Measurements from ENCODE around the gene SHROOM4.

SHROOM4 gene

GRCh38 chrX:50723006-50723405, 91.0 kb downstream of the SHROOM4 start:
- Histone ChIP-seq H2BK15ac (ENCODE audit: low read depth, poor library complexity, severe bottlenecking) (no peak overlapping the region), H4K91ac (ENCODE audit: low read length) (no peak overlapping the region), H3K4ac (ENCODE audit: low read depth in 1 of 2, low read length in 2 of 2) (no peak overlapping the region), H3K4me3 (ENCODE audit: insufficient read depth in 1 of 2, low read depth in 1 of 2, low read length in 2 of 2) (no peak overlapping the region), H3K4me1 (ENCODE audit: control insufficient read depth, insufficient read depth, low read depth, low read length) (peaks cover 3% of the 10 kb centered on the region), H2AFZ (ENCODE audit: low read depth, low read length) (no peak overlapping the region), H3K14ac (ENCODE audit: low read length in 2 of 2) (no peak overlapping the region), H3K79me1 (replicated peaks; ENCODE audit: low read length, poor library complexity, severe bottlenecking) (no peaks in the 10 kb centered on the region), H3K9ac (ENCODE audit: low read length) (no peak overlapping the region), H2BK5ac (ENCODE audit: low read depth, low read length, poor library complexity, severe bottlenecking) (no peak overlapping the region), H3K27ac (ENCODE audit: low read length, poor library complexity, severe bottlenecking) (no peak overlapping the region), H2BK12ac (ENCODE audit: low read length in 2 of 2) (no peak overlapping the region), H3K23ac (ENCODE audit: low read length in 2 of 2) (no peak overlapping the region), H2BK120ac (ENCODE audit: low read depth, low read length) (no peak overlapping the region), H3K27me3 (ENCODE audit: control insufficient read depth in 1 of 2, insufficient read depth in 1 of 2, low read length in 2 of 2) (peaks cover 0 to 11% of the 10 kb centered on the region in 2 experiments), H3K18ac (ENCODE audit: low read depth in 1 of 2, low read length in 2 of 2) (no peak overlapping the region), H4K8ac (ENCODE audit: low read length) (no peak overlapping the region), H2AK5ac (ENCODE audit: low read length, severe bottlenecking) (no peak overlapping the region), H3K9me3 (ENCODE audit: control insufficient read depth, low read length) (no peaks in the 10 kb centered on the region), H3K36me3 (ENCODE audit: control insufficient read depth in 1 of 2, insufficient read depth in 2 of 2, low read depth in 1 of 2, low read length in 2 of 2) (no peaks in the 10 kb centered on the region), H3K4me2 (ENCODE audit: low read length, poor library complexity, severe bottlenecking) (no peak overlapping the region)
- WGBS: 29% methylated on average over 1 of the region's 1 CpG
- DNase-seq: no peak

- Histone ChIP-seq H3K27me3 (ENCODE audit: control insufficient read depth in 1 of 2, insufficient read depth in 1 of 2, low read length in 2 of 2) (peaks cover 0 to 11% of the 10 kb centered on the region in 2 experiments), H3K23ac (ENCODE audit: low read length in 2 of 2) (no peak overlapping the region), H4K91ac (ENCODE audit: low read length) (peak overlapping the region; percentile 50), H4K8ac (ENCODE audit: low read length) (no peak overlapping the region), H3K9me3 (ENCODE audit: control insufficient read depth, low read length) (no peaks in the 10 kb centered on the region), H2BK15ac (ENCODE audit: low read depth, poor library complexity, severe bottlenecking) (no peak overlapping the region), H3K4me2 (ENCODE audit: low read length, poor library complexity, severe bottlenecking) (peak overlapping the region; percentile 9), H3K4me1 (ENCODE audit: control insufficient read depth, insufficient read depth, low read depth, low read length) (peaks cover 3% of the 10 kb centered on the region), H2AFZ (ENCODE audit: low read depth, low read length) (no peak overlapping the region), H2BK120ac (ENCODE audit: low read depth, low read length) (no peak overlapping the region), H3K27ac (ENCODE audit: low read length, poor library complexity, severe bottlenecking) (peak overlapping the region; percentile 69), H3K14ac (ENCODE audit: low read length in 2 of 2) (no peak overlapping the region), H3K36me3 (ENCODE audit: control insufficient read depth in 1 of 2, insufficient read depth in 2 of 2, low read depth in 1 of 2, low read length in 2 of 2) (no peaks in the 10 kb centered on the region), H2BK5ac (ENCODE audit: low read depth, low read length, poor library complexity, severe bottlenecking) (peak overlapping the region; percentile 57), H3K9ac (ENCODE audit: low read length) (no peak overlapping the region), H3K18ac (ENCODE audit: low read depth in 1 of 2, low read length in 2 of 2) (peak overlapping the region; percentile 12 to 33), H3K4ac (ENCODE audit: low read depth in 1 of 2, low read length in 2 of 2) (no peak overlapping the region), H2BK12ac (ENCODE audit: low read length in 2 of 2) (no peak overlapping the region), H2AK5ac (ENCODE audit: low read length, severe bottlenecking) (peak overlapping the region; percentile 51), H3K4me3 (ENCODE audit: insufficient read depth in 1 of 2, low read depth in 1 of 2, low read length in 2 of 2) (no peak overlapping the region), H3K79me1 (replicated peaks; ENCODE audit: low read length, poor library complexity, severe bottlenecking) (no peaks in the 10 kb centered on the region)
- 100% methylated on average over 1 of the region's 1 CpG for whole genome bisulfite sequencing
- DNase-seq: no peak
Measured at GRCh38 chrX:50721764-50722521, 92.1 kb downstream of the SHROOM4 start.

DNA sequence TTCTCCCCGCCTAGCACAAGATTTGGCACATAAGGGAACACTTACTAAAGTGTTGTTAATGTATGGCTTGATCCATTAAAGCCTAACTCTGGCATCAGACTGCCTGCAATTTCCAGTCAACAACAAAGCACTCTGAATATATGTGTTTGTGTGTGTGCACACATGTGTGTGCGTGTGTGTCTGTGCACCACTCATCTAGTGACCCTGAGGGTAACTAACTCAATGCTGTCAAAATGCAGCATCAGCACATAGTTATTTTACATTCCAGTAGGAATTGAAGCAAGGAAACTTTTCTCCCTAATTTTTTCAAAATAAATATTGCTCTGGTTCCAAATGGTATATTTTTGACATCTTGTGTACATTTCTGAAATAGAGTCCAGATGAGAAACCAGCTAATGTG, 94.4 kb downstream of the SHROOM4 start:
- Histone ChIP-seq H3K14ac (ENCODE audit: low read length in 2 of 2) (no peak overlapping the region), H2BK12ac (ENCODE audit: low read length in 2 of 2) (no peak overlapping the region), H3K9ac (ENCODE audit: low read length) (no peak overlapping the region), H3K79me1 (replicated peaks; ENCODE audit: low read length, poor library complexity, severe bottlenecking) (no peaks in the 10 kb centered on the region), H2BK5ac (ENCODE audit: low read depth, low read length, poor library complexity, severe bottlenecking) (no peak overlapping the region), H2AK5ac (ENCODE audit: low read length, severe bottlenecking) (no peak overlapping the region), H4K8ac (ENCODE audit: low read length) (no peak overlapping the region), H2AFZ (ENCODE audit: low read depth, low read length) (no peak overlapping the region), H2BK120ac (ENCODE audit: low read depth, low read length) (no peak overlapping the region), H3K23ac (ENCODE audit: low read length in 2 of 2) (no peak overlapping the region), H3K4ac (ENCODE audit: low read depth in 1 of 2, low read length in 2 of 2) (no peak overlapping the region), H3K36me3 (ENCODE audit: control insufficient read depth in 1 of 2, insufficient read depth in 2 of 2, low read depth in 1 of 2, low read length in 2 of 2) (no peaks in the 10 kb centered on the region), H3K27ac (ENCODE audit: low read length, poor library complexity, severe bottlenecking) (no peak overlapping the region), H4K91ac (ENCODE audit: low read length) (no peak overlapping the region), H2BK15ac (ENCODE audit: low read depth, poor library complexity, severe bottlenecking) (no peak overlapping the region), H3K4me2 (ENCODE audit: low read length, poor library complexity, severe bottlenecking) (no peak overlapping the region), H3K4me3 (ENCODE audit: insufficient read depth in 1 of 2, low read depth in 1 of 2, low read length in 2 of 2) (no peak overlapping the region), H3K4me1 (ENCODE audit: control insufficient read depth, insufficient read depth, low read depth, low read length) (peaks cover 2% of the 10 kb centered on the region), H3K18ac (ENCODE audit: low read depth in 1 of 2, low read length in 2 of 2) (no peak overlapping the region), H3K27me3 (ENCODE audit: control insufficient read depth in 1 of 2, insufficient read depth in 1 of 2, low read length in 2 of 2) (peaks cover 0 to 15% of the 10 kb centered on the region in 2 experiments), H3K9me3 (ENCODE audit: control insufficient read depth, low read length) (no peaks in the 10 kb centered on the region)
- no peak for DNase-seq
- no CpG with 5 or more reads among the region's 2 CpGs for WGBS

DNA sequence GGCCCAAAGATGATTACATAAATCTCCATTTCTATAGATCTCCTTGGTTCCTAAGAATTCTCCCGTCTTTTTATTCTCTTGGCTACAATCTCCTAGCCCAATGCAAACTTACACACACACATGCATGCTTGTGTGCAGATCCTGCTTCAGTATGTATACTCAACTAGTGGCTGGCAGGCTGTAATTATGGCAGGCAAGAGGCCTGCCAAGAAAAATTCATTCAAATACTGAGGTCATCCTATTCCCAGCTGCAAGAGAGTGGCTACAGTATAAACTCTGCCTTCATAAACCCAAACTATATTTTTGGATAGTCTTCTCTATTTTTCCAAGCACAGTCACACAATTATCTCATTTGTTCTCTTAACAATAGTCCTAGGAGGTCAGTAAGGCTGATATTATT, 95.2 kb downstream of the SHROOM4 start:
- H2BK15ac ChIP-seq (ENCODE audit: low read depth, poor library complexity, severe bottlenecking): no peak overlapping the region
- H4K8ac ChIP-seq (ENCODE audit: low read length): no peak overlapping the region
- peaks cover 2% of the 10 kb centered on the region for H3K4me1 ChIP-seq (ENCODE audit: control insufficient read depth, insufficient read depth, low read depth, low read length)
- H3K23ac ChIP-seq (ENCODE audit: low read length in 2 of 2): no peak overlapping the region
- H2BK120ac ChIP-seq (ENCODE audit: low read depth, low read length): no peak overlapping the region
- no peaks in the 10 kb centered on the region for H3K36me3 ChIP-seq (ENCODE audit: control insufficient read depth in 1 of 2, insufficient read depth in 2 of 2, low read depth in 1 of 2, low read length in 2 of 2)
- no peak for DNase-seq
- H3K14ac ChIP-seq (ENCODE audit: low read length in 2 of 2): no peak overlapping the region
- no peak overlapping the region for H3K4ac ChIP-seq (ENCODE audit: low read depth in 1 of 2, low read length in 2 of 2)
- H2AK5ac ChIP-seq (ENCODE audit: low read length, severe bottlenecking): no peak overlapping the region
- no peak overlapping the region for H3K4me2 ChIP-seq (ENCODE audit: low read length, poor library complexity, severe bottlenecking)
- H3K79me1 ChIP-seq (replicated peaks; ENCODE audit: low read length, poor library complexity, severe bottlenecking): no peaks in the 10 kb centered on the region
- H3K27me3 ChIP-seq (ENCODE audit: control insufficient read depth in 1 of 2, insufficient read depth in 1 of 2, low read length in 2 of 2): peaks cover 0 to 16% of the 10 kb centered on the region in 2 experiments
- no peaks in the 10 kb centered on the region for H3K9me3 ChIP-seq (ENCODE audit: control insufficient read depth, low read length)
- H2BK5ac ChIP-seq (ENCODE audit: low read depth, low read length, poor library complexity, severe bottlenecking): no peak overlapping the region
- no peak overlapping the region for H3K27ac ChIP-seq (ENCODE audit: low read length, poor library complexity, severe bottlenecking)
- 100% methylated on average over 1 of the region's 1 CpG for WGBS
- no peak overlapping the region for H3K9ac ChIP-seq (ENCODE audit: low read length)
- H3K4me3 ChIP-seq (ENCODE audit: insufficient read depth in 1 of 2, low read depth in 1 of 2, low read length in 2 of 2): no peak overlapping the region
- H3K18ac ChIP-seq (ENCODE audit: low read depth in 1 of 2, low read length in 2 of 2): no peak overlapping the region
- H4K91ac ChIP-seq (ENCODE audit: low read length): no peak overlapping the region
- H2AFZ ChIP-seq (ENCODE audit: low read depth, low read length): no peak overlapping the region
- no peak overlapping the region for H2BK12ac ChIP-seq (ENCODE audit: low read length in 2 of 2)
